ENCODE data around the gene RAPGEF5. TPM values are rescaled to one million over a fixed set of nuclear protein-coding genes. Genes with fewer than 3 reads are reported as not detected.

Gene RAPGEF5
- total and polyA plus RNA-seq, 10 of the 15 experiments (the other 5 are each of a cell fraction or from before 2014, with no cell fraction given) = 0.38 to 4.0 (median 1.6) TPM; not detected in 1

GRCh38 chr7:22386206-22386858 is 29.4 kb upstream of the RAPGEF5 start (continued):
- TF ChIP-seq CUX1 (IDR thresholded peaks at IDR 0.05; ENCODE audit: insufficient replicate concordance, low read depth, low read length) (peak; percentile 62), CBFB (IDR thresholded peaks at IDR 0.05; ENCODE audit: low read depth) (peak; percentile 44; the same call in 1 of the 2 replicates), PAX5 (IDR thresholded peaks at IDR 0.05; ENCODE audit: borderline replicate concordance, low read depth, low read length) (peak; percentile 78; the same call in 1 of the 2 replicates)

- ChIA-PET RAD21 (ENCODE audit: unreplicated experiment) (interaction anchor here (1.2 kb wide), 1 partner anchor 56 kb away, joined by 3 read pairs; no protein-coding TSS in a partner anchor), SMC1A (ENCODE audit: uncharacterized antibody, unreplicated experiment) (interaction anchor here (0.9 to 1.9 kb wide), 2 partner anchors 20 to 61 kb away, joined by 3 to 7 read pairs; no protein-coding TSS in a partner anchor), POLR2A (no interaction called here), CTCF (interaction anchor here (0.5 to 1.0 kb wide), 2 partner anchors 86 to 272 kb away, joined by 3 read pairs; no protein-coding TSS in a partner anchor)
- no peaks in the 10 kb centered on the region for H3K27me3 ChIP-seq (replicated peaks in 1 of 2; ENCODE audit: control insufficient read depth in 2 of 2, insufficient read depth in 2 of 2, low read length in 1 of 2)
- peak overlapping the region; percentile 70 for H3K4me2 ChIP-seq (ENCODE audit: control insufficient read depth, insufficient read depth)
- ATAC-seq (peak; percentile 55), DNase-seq (ENCODE audit: low read depth, low spot score) (no peak), FAIRE-seq (no peak)
- H3K79me2 ChIP-seq (ENCODE audit: control insufficient read depth, insufficient read depth, low read length) = no peaks in the 10 kb centered on the region
- peaks cover 32% of the 10 kb centered on the region for H3K4me1 ChIP-seq (ENCODE audit: control insufficient read depth, insufficient read depth, low read length)
- H3K4me3 ChIP-seq = peak overlapping the region; percentile 21
- H3K9ac ChIP-seq (ENCODE audit: control insufficient read depth, insufficient read depth, low read length) = no peak overlapping the region
- in situ Hi-C loops (cut with MboI) = no loop called here
- H3K36me3 ChIP-seq (ENCODE audit: control insufficient read depth in 2 of 2, insufficient read depth in 2 of 2, low read length in 1 of 2) = no peaks in the 10 kb centered on the region
- H2AFZ ChIP-seq (ENCODE audit: control insufficient read depth, low read depth, low read length) = no peak overlapping the region; the same call in 1 of the 2 replicates
- peak overlapping the region; percentile 76 for H3K27ac ChIP-seq (ENCODE audit: control insufficient read depth, insufficient read depth)
- no peaks in the 10 kb centered on the region for H4K20me1 ChIP-seq (ENCODE audit: control insufficient read depth, insufficient read depth)
- BruUV-seq (replicated peaks) = no TSS peak
- WGBS (ENCODE audit: insufficient coverage, insufficient replicate concordance, low lambda C conversion rate, missing lambda C conversion rate) = 7% methylated on average over 4 of the region's 4 CpGs
- intact Hi-C loops (cut with micrococcal nuclease; ENCODE audit: unreplicated experiment) = no loop called here
- H3K9me3 ChIP-seq (replicated peaks; ENCODE audit: control insufficient read depth, insufficient read depth, low read length) = peaks cover 3% of the 10 kb centered on the region; the same call in 2 of the 3 replicates
- TF ChIP-seq BRCA1 (IDR thresholded peaks at IDR 0.05; ENCODE audit: low read depth, low read length) (no peak), IKZF2 (IDR thresholded peaks at IDR 0.05) (0 out of 4 replicates have a peak, but pooled peaks of 1 of the 2 experiments have one; percentile 11), CBX5 (IDR thresholded peaks at IDR 0.05; ENCODE audit: low read depth) (0 out of 2 replicates have a peak, but pooled peaks have one; percentile 23), LARP7 (IDR thresholded peaks at IDR 0.05) (no peak), FOXM1 (IDR thresholded peaks at IDR 0.05; ENCODE audit: low read depth, low read length) (0 out of 2 replicates have a peak, but pooled peaks have one; percentile 20), POU2F2 (IDR thresholded peaks at IDR 0.05; ENCODE audit: borderline replicate concordance, low read depth, low read length) (peak; percentile 80; the same call in 1 of the 3 replicates), ZBED1 (IDR thresholded peaks at IDR 0.05; ENCODE audit: borderline replicate concordance) (no peak), TCF7 (IDR thresholded peaks at IDR 0.05; ENCODE audit: borderline replicate concordance) (no peak), MEF2A (IDR thresholded peaks at IDR 0.05; ENCODE audit: insufficient read depth, low read depth, low read length) (peak; percentile 97), HDAC6 (IDR thresholded peaks at IDR 0.05; ENCODE audit: unreplicated experiment) (no peak), MTA3 (IDR thresholded peaks at IDR 0.05; ENCODE audit: borderline replicate concordance, low read length) (peak; percentile 71; the same call in 1 of the 2 replicates), IRF4 (IDR thresholded peaks at IDR 0.05; ENCODE audit: low read depth, low read length) (peak; percentile 76), RUNX3 (IDR thresholded peaks at IDR 0.05; ENCODE audit: low read length) (peak; percentile 74), MYB (IDR thresholded peaks at IDR 0.05; ENCODE audit: borderline replicate concordance, low read depth, low read length) (no peak)
- TF ChIP-seq, protein P1, sequence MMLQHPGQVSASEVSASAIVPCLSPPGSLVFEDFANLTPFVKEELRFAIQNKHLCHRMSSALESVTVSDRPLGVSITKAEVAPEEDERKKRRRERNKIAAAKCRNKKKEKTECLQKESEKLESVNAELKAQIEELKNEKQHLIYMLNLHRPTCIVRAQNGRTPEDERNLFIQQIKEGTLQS (IDR thresholded peaks at IDR 0.05; ENCODE audit: borderline replicate concordance, extremely low read depth, low read depth, low read length) = no peak
Observed at GRCh38 chr7:22385326-22385725, 28.4 kb upstream of the RAPGEF5 start.

Measured in GM12878 (cell line).